Breast epithelium (tissue), 3 donors: ENCODE data around the gene CCDC78.

Experiments
- POLR2A ChIP-seq: fragments of 450-650 bp; IDR thresholded peaks from one replicate; pipeline ENCODE4 v1.6.1; 2016; ENCODE audit warnings: antibody characterized with exemption, mild to moderate bottlenecking, moderate library complexity
- TF ChIP-seq, protein P1 (sequence below), 3 donors: fragments of 450-650 bp; IDR thresholded peaks; one replicate each; pipeline ENCODE4 v1.5.1; 2016 to 2017; ENCODE audit warnings: antibody characterized with exemption in 3 of 3, mild to moderate bottlenecking in 3 of 3, moderate library complexity in 3 of 3

DNA sequence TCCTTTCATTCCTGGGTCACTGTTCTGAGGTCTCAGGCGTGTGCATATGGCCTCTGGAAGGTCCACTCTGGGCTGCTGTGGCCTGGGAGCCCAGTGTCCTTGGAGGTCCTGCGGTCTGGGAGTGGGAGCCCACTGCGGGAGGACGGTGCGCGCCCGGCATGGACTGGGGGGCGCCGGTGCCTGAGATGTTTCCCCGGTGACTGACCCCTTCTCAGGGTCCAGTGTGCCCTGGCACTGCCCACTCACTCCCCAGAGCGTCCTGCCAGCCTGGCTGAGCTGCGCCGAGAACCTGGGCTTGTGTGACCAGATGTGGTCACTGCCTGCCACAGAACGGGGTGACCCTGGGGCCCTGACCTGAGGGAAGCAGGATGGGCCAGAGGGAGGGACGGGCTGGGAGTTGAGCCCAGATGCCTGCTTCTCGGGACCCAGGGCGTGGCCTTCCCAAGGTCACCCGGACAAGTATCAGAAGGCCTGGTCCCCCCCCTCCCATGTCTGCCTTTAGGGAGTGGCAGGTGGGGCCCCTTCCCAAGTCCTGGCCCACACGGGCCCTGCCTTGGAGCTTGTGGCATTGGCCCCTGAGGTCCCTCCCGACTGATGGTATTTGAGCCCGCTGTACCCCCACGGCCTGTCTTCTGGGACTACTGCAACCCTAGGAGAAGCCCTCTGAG lies 51.9 kb downstream of the CCDC78 start:
- TF ChIP-seq, protein P1, sequence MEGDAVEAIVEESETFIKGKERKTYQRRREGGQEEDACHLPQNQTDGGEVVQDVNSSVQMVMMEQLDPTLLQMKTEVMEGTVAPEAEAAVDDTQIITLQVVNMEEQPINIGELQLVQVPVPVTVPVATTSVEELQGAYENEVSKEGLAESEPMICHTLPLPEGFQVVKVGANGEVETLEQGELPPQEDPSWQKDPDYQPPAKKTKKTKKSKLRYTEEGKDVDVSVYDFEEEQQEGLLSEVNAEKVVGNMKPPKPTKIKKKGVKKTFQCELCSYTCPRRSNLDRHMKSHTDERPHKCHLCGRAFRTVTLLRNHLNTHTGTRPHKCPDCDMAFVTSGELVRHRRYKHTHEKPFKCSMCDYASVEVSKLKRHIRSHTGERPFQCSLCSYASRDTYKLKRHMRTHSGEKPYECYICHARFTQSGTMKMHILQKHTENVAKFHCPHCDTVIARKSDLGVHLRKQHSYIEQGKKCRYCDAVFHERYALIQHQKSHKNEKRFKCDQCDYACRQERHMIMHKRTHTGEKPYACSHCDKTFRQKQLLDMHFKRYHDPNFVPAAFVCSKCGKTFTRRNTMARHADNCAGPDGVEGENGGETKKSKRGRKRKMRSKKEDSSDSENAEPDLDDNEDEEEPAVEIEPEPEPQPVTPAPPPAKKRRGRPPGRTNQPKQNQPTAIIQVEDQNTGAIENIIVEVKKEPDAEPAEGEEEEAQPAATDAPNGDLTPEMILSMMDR (IDR thresholded peaks at IDR 0.05) = no peak
- no peak for TF ChIP-seq POLR2A
